ENCODE results near the gene GGTA1.
"Not testable (repeated sequence)": the region's sequence is repeated elsewhere in the genome, so short reads cannot be mapped to it uniquely, and the experiment has no call there.

GGTA1 gene

GRCh38 chr9:121498487-121499176 is 1.0 kb downstream of the GGTA1 start:
- DNase-seq, result no peak

- peak; percentile 39 for DNase-seq
Measured at GRCh38 chr9:121498150-121498486, 1.5 kb downstream of the GGTA1 start.

GRCh38 chr9:121495976-121496375 is 3.7 kb downstream of the GGTA1 start:
- no peak for DNase-seq

GRCh38 chr9:121494192-121494591 is 5.5 kb downstream of the GGTA1 start:
- no peak for DNase-seq

GRCh38 chr9:121491111-121491510 is 8.5 kb downstream of the GGTA1 start:
- no peak for DNase-seq

- no peak for DNase-seq
Measured at GRCh38 chr9:121489344-121489743, 10.3 kb downstream of the GGTA1 start.

GRCh38 chr9:121486043-121486442 is 13.6 kb downstream of the GGTA1 start:
- DNase-seq, result no peak

GRCh38 chr9:121485623-121486022 is 14.0 kb downstream of the GGTA1 start:
- DNase-seq, result no peak

- DNase-seq, result no peak
Measured at GRCh38 chr9:121484651-121485446, 14.8 kb downstream of the GGTA1 start.

GRCh38 chr9:121483473-121484031 is 16.1 kb downstream of the GGTA1 start:
- DNase-seq, result no peak

- DNase-seq, result no peak
Measured at GRCh38 chr9:121483049-121483448, 16.6 kb downstream of the GGTA1 start.

- no peak for DNase-seq
Measured at GRCh38 chr9:121478816-121479676, 20.6 kb downstream of the GGTA1 start.

GRCh38 chr9:121476156-121476555 is 23.5 kb downstream of the GGTA1 start:
- DNase-seq, result no peak

- no peak for DNase-seq
Measured at GRCh38 chr9:121474231-121474947, 25.3 kb downstream of the GGTA1 start.

GRCh38 chr9:121473229-121473628 is 26.4 kb downstream of the GGTA1 start:
- DNase-seq, result no peak

GRCh38 chr9:121472446-121472845 is 27.2 kb downstream of the GGTA1 start:
- DNase-seq, result no peak

GRCh38 chr9:121466142-121466541 is 33.5 kb downstream of the GGTA1 start:
- DNase-seq, result no peak

- DNase-seq, result no peak
Measured at GRCh38 chr9:121464968-121465367, 34.7 kb downstream of the GGTA1 start.

- no peak for DNase-seq
Measured at GRCh38 chr9:121463026-121463807, 36.4 kb downstream of the GGTA1 start.

- DNase-seq, result no peak
Measured at GRCh38 chr9:121459513-121459912, 40.1 kb downstream of the GGTA1 start.

GRCh38 chr9:121458449-121458848 is 41.2 kb downstream of the GGTA1 start:
- DNase-seq, result not testable (repeated sequence)

All from NCI-H146 (cell line).